ENCODE data around the gene INSC.

DNA sequence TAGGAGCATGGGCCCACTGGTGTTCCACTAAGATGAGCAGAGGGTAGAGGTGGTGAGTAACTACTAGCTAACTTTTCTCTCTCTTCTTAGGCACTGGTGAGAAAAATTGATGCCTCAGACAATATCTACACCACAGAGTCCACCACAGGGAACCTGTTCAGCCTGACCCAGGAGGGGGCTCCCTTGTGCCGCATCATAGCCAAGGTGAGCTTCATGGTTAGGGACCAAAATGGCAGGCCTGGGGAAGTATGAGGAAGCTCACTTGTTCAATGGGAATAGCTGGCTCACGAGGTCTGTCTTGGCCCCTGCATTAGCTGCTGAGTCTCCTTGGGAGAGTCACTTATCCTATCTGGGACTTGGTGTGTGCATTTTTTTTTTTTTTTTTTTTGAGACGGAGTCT is 75.9 kb downstream of the INSC start:
- TF ChIP-seq POLR2A (IDR thresholded peaks at IDR 0.05): no peak
- TF ChIP-seq, protein P1, sequence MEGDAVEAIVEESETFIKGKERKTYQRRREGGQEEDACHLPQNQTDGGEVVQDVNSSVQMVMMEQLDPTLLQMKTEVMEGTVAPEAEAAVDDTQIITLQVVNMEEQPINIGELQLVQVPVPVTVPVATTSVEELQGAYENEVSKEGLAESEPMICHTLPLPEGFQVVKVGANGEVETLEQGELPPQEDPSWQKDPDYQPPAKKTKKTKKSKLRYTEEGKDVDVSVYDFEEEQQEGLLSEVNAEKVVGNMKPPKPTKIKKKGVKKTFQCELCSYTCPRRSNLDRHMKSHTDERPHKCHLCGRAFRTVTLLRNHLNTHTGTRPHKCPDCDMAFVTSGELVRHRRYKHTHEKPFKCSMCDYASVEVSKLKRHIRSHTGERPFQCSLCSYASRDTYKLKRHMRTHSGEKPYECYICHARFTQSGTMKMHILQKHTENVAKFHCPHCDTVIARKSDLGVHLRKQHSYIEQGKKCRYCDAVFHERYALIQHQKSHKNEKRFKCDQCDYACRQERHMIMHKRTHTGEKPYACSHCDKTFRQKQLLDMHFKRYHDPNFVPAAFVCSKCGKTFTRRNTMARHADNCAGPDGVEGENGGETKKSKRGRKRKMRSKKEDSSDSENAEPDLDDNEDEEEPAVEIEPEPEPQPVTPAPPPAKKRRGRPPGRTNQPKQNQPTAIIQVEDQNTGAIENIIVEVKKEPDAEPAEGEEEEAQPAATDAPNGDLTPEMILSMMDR (IDR thresholded peaks at IDR 0.05): no peak
- TF ChIP-seq EP300 (IDR thresholded peaks at IDR 0.05): no peak
- TF ChIP-seq POLR2AphosphoS5 (IDR thresholded peaks at IDR 0.05): no peak

Data from sigmoid colon (tissue), 4 donors.